Activated CD8-positive, alpha-beta memory T cell treated with anti-CD3 and anti-CD28 coated beads, Interleukin-2, amount 50 U/mL, for 48 hours (primary cell): ENCODE data around the gene RACGAP1.
"Not testable (repeated sequence)": the region's sequence is repeated elsewhere in the genome, so short reads cannot be mapped to it uniquely, and the experiment has no call there.

ENCODE experiments used
- DNase-seq: peaks from one replicate; pipeline ENCODE4 v3.0.0-alpha.2; 2020

Gene RACGAP1

DNA sequence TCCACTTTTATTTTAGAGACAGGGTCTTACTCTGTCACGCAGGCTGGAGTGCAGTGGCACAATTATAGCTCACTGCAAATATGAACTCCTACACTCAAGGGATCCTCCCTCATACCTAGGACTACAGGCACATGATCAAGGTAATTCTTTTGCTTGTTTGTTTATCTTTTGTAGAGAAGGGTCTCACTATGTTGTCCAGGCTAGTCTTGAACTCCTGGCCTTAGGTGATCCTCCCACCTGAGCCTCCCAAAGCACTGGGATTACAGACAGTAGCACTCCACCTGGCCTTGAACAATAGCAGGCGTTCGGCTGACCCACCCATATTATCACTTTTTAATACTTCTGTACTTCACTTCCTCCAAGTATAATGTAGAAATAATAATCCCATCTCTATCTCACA, 1.4 kb upstream of the RACGAP1 start:
- no peak for DNase-seq

DNA sequence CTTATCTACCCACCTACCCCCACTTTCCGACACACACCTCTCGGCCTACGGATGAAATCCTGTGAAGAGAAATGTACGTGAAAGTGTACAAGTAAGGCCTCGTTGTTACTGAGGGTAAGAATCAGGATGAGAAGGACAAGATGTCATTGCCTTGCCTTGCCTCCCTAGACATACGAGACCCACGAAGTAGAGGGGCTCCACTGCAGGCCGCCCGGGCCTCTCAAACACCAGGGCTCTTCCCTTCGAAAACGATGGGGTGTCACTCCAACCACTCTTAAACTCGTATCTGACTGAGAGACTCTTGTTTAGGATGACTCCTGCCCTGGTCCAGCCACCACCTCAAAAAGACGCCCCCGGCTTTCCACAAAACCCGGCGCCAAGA, 498 bp downstream of the RACGAP1 start:
- no peak for DNase-seq

DNA sequence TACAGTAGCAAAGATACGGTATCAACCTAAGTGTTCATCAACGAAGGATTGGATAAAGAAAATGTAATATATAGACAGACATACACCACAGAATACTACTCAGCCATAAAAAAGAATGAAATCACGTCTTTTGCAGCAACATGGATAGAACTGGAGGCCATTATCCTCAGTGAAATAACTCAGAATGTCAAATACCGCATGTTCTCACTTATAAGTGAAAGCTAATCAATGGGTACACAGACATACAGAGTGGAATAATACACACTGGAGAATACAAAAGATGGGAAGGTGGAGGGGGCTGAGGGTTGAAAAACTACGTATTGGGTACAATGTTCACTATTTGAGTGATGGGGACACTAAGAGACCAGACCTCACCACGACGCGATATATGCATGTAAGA, 1.1 kb downstream of the RACGAP1 start:
- DNase-seq, result no peak

GRCh38 chr12:50022903-50023302, 2.4 kb downstream of the RACGAP1 start:
- DNase-seq, result no peak

GRCh38 chr12:50021031-50021430, 4.3 kb downstream of the RACGAP1 start:
- no peak for DNase-seq

DNA sequence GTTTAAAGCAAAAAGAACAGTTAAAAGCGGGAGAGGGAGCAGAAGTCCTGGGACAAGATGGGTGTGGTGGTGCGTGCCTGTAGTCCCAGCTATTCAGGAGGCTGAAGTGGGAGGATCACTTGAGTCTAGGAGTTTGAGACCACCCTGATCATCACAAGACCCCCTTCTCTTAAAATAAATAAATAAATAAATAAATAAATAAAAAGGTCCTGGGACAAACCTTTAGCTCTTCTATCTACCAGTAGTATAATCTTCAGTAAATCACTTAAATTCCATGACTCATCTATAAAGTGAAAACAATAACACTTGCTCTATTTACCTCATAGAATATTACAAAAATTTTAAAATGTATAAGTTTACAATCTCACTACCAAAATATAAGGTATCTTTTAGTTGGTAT, 5.8 kb downstream of the RACGAP1 start:
- no peak for DNase-seq

- DNase-seq, result no peak
These were observed 6.3 kb downstream of the RACGAP1 start for GRCh38 chr12:50018968-50019367.

- DNase-seq, result no peak
These were observed 7.1 kb downstream of the RACGAP1 start for GRCh38 chr12:50018154-50018553.

DNA sequence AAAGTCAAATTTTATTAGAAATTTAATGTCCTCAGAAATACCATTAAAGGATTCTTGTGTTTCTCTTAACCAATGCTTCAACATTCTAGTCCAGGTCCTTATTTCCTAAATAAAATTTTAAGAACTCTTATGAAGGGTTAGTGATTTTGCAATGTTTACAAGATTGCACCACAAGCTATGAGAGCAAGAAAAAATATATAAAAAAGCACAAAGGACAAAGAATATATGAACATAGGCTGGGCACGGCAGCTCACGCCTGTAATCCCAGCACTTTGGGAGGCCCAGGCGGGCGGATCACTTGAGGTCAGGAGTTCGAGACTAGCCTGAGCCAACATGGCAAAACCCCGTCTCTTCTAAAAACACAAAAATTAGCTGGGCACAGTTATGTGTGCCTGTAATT, 7.7 kb downstream of the RACGAP1 start:
- DNase-seq, result no peak

DNA sequence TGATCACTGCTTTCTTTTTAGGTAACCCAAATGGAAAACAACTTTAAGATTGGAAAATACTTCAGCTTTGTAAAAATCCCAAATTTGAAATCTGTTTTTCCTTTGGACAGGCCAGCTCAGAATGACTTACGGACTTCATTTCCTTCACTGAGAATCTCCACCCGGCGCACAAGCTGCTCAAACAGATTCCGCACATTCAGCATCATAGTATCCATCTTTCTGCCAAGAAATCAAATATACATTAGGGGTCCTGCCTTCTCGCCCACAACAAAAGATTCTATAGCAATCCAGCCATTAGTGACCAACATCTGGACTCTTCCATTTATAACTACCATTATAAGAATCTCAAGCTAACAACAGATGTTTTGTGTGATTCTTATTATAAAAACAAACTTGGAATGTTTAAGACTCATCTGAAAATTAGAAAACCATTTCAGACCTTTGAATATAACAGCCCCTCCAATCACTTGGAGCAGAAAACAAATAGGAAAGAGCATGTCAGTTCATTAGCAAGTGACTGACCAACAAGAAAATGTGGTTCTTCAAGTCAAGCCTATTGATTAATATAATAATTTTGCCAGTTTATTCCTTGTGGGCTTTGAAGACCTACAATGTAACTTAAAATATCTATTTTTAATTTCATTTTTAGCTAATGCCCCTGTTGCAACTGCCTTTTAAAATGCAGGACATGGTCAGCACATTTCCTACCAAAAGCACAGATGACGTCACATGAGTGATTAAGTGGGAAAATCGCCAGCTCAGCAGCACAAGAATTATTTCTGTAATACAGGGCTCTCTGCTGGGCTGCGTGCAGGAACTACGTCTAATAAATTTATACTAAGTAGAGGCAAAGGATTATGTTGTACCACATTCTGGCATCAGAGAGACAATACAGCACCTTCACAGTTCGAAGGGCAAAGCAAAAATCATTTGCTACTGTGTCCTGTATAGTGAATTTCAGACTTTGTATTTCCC, 8.5 kb downstream of the RACGAP1 start:
- DNase-seq, result no peak

DNA sequence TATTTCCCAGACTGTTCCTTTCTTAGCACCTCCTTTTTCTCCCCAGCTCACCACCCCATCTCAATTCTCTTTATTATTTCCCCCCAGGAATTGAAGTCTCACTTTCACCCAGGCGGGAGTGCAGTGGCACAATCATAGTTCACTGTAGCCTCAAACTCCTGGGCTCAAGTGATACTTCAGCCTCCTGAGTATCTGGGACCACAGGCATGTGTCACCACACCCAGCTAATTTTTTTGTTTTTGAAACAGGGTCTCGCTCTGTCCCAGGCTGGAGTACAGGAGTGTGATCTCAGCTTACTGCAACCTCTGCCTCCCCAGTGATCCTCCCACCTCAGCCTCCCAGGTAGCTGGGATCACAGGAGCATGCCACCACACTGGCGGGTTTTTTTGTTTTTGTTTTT, 11.0 kb downstream of the RACGAP1 start:
- DNase-seq, result no peak

GRCh38 chr12:50013361-50014147, 11.7 kb downstream of the RACGAP1 start:
- no peak for DNase-seq

DNA sequence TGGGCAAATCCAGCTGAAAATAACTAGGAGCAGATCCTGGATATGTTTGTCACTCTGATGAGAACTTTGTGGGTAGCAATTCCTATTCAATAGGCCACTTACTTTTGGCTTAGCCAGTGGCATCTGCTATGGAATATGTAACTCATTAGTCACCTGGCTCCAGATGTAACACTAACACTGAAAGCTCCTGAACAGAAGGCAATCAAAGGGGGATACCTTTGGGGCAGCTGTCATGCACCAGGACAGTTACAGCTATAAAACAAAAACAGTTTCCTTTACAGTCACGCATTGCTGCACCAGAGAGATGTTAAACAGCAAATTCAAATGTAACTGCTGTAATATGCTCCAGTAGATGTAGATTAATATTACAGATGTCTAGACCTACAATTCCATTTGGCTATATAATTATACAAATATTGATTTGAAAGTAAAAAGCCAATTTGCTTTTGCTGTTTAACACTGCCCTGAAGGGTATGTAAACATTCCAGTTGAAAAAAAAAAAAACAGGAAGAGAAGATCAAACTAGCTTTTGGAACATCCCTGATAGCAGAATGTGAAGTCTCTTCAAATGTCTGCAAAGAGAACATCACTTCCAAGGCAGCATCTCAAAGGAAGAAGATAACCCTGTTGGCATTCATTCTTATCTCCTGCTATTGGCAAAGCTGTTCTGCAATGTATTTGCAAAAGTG, 18.4 kb downstream of the RACGAP1 start:
- no peak for DNase-seq

- no peak for DNase-seq
These were observed 19.0 kb downstream of the RACGAP1 start for GRCh38 chr12:50006280-50006679.

DNA sequence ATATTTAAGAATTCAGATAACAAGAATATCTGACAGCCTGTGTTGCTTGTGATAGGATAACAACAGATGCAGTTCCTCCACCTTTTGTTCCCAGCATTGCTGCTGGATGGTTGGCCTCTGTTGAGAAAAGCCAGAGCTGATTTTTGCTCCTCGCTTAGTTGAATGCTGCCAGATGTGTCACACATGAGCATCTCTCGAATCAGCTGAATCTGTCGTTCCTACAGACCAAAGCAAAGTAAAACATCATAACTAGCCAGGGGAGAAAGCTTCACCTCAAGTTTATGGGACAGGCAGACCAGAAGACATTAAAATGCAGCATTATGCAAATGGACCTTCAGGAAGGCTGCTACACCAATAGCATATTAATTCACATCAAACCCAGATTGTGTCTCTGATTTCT, 20.1 kb downstream of the RACGAP1 start:
- DNase-seq, result no peak

DNA sequence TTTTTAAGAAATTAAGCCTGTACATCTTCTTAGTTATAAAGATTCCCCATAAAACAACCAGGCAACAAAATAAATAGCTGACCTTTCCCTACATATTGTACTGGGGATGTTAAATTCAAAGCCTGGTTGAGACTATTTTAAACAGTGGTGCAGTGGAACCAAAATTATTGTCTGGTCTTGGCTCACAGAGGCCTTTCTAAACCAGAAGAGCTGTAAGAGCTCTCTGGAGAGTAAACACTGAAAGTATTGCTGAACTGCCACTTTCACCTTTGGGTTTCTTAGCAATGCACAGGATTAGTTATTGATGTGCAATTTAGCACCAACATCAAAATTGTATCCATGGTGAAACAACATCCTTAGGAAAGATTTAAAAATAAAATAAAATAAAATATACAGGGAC, 20.6 kb downstream of the RACGAP1 start:
- no peak for DNase-seq

GRCh38 chr12:50003595-50003994, 21.7 kb downstream of the RACGAP1 start:
- DNase-seq, result no peak

GRCh38 chr12:49998453-49998852, 26.8 kb downstream of the RACGAP1 start:
- DNase-seq, result no peak

DNA sequence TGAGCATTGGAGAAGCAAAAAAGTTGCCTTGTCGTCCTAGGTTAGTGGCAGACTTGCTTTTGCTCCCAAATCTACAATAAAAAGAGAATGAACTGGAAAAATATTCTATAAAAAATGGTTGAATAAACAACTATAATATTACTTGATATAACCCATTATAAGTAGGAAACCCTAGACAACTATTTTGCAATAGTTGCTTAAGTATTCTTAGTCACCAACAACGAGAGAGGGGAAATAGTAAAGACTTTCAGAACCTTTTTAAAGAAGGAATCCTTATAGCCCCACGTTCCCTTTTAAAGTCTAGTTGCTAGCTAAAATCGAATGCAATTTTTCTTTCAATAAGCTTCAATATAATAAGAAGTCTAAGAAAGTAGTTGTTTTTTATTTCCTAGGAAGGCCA, 35.0 kb downstream of the RACGAP1 start:
- DNase-seq, result no peak

DNA sequence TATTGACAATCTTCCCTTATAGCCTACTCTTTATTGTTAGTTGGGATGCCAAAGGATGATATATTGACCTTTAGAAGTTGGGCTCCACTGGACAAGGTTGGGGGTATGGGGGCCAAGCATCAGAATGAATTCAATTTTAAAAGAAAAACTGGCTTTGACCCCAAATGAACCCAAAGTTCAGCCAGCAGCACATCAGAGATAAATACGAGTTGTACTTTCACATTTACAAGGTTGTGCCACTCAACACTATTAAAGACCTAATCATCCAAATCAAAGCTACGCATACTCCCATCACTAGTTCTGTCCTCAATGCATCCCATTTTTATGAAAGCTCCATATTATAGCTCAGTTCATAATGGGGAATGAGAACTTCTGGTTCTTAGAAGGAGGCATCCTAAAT, 35.9 kb downstream of the RACGAP1 start:
- DNase-seq, result not testable (repeated sequence)

DNA sequence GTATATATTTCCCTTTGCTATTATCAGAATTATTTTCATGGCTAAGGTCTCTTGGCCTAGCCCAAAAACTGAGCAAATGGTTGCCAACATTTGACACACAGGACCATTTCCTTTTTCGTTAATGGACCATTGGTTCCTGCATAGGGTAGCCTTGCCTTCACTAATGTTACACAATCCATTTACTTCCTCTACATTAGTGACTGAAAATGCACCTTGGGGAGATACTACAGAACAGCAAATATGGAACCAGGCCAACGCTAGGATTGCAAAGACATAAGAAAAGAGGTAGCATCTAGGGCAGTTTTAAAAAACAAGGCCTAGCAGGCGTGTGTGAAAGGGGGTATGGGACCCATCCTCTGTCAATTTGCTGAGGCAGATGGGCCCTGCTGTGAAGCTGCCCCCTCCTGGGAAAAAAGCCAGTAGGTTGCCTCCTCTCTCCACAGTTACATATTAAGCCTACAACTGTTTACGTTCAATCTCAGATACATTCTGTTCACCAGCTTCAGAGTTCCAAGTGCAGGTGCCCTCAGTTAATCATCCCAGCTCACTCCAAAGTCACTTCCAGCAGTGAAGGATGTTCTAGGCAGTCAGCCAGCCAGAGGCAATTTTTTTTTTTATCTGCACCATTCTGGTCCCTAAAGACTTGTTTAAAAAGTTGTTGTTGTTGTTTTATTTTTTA, 37.5 kb downstream of the RACGAP1 start:
- no peak for DNase-seq

DNA sequence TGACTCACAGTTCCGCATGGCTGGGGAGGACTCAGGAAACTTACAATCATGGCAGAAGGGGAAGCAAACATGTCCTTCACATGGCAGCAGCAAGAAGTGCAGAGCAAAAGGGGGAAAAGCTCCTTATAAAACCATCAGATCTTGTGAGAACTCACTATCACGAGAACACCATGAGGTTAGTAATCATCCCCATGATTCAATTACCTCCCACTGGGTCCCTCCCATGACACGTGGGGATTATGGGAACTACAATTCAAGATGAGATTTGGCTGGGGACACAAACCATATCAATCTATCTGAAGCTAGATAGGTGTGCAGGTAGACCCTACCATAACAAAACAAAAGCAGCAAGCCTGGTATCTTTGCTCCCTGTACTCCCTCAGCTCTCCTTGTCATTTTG, 38.8 kb downstream of the RACGAP1 start:
- DNase-seq, result not testable (repeated sequence)

DNA sequence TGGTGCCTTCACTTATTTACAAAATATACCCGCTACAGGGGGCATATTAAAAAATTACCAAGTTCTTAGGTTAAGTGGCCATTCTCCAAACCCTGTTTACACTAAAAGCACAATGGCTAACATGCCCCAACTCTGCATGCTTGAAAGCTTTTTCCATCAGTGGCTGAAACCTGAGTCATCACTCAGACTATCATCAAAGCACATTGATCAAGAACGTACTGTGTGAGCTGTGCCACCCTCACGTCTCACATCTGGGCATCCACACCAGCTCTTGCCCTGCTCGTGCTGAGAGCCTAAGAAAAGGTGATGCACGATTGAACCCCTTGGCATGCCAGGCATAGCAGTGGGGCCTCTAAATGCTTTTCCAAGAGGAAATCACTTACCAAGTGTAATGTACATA, 39.3 kb downstream of the RACGAP1 start:
- DNase-seq, result no peak
